ENCODE results near the gene HMCN2.

DNA sequence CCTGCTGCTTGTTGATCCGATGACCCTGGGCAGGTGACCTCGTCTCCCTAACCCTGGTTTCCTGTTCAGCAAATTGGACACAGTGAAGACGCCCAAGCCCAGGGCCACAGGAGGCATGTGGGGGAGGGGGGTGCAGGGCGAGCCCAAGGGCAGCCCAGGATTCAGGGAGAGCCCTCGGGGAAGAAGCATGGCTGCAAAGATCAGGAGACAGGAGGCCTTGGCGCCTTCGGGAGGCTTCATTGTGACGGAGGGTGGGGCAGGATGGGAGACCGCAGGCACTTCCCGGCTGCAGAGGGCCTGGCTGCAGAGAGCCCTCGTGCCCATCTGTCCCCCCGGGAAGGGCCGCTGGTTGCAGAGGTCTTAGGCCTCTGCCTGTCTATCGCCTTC, 185.4 kb downstream of the HMCN2 start:
- TF ChIP-seq, protein P1, sequence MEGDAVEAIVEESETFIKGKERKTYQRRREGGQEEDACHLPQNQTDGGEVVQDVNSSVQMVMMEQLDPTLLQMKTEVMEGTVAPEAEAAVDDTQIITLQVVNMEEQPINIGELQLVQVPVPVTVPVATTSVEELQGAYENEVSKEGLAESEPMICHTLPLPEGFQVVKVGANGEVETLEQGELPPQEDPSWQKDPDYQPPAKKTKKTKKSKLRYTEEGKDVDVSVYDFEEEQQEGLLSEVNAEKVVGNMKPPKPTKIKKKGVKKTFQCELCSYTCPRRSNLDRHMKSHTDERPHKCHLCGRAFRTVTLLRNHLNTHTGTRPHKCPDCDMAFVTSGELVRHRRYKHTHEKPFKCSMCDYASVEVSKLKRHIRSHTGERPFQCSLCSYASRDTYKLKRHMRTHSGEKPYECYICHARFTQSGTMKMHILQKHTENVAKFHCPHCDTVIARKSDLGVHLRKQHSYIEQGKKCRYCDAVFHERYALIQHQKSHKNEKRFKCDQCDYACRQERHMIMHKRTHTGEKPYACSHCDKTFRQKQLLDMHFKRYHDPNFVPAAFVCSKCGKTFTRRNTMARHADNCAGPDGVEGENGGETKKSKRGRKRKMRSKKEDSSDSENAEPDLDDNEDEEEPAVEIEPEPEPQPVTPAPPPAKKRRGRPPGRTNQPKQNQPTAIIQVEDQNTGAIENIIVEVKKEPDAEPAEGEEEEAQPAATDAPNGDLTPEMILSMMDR (IDR thresholded peaks at IDR 0.05; ENCODE audit: extremely low read depth in 1 of 2, insufficient read depth in 1 of 2, low read depth in 1 of 2, low read length in 2 of 2): no peak
- TF ChIP-seq EZH2 (IDR thresholded peaks at IDR 0.05; ENCODE audit: borderline replicate concordance, low read depth, low read length, severe bottlenecking) (no peak), MYC (IDR thresholded peaks at IDR 0.05; ENCODE audit: low read depth, low read length) (no peak), JUN (IDR thresholded peaks at IDR 0.05; ENCODE audit: borderline replicate concordance, insufficient read depth, insufficient read length, low read depth) (no peak), POLR2A (IDR thresholded peaks at IDR 0.05; ENCODE audit: low read depth, low read length) (no peak), POLR2AphosphoS5 (IDR thresholded peaks at IDR 0.05; ENCODE audit: insufficient read depth, low read depth, low read length) (no peak), FOS (IDR thresholded peaks at IDR 0.05; ENCODE audit: borderline replicate concordance, insufficient read depth, low read length) (no peak)
- TF ChIP-seq, protein P2, sequence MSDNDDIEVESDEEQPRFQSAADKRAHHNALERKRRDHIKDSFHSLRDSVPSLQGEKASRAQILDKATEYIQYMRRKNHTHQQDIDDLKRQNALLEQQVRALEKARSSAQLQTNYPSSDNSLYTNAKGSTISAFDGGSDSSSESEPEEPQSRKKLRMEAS (IDR thresholded peaks at IDR 0.05; ENCODE audit: insufficient read depth, insufficient read length): no peak
